HG02852 (cell line): ENCODE results near the gene ZNF524.

ENCODE experiments used
- ATAC-seq: cut with Tn5 transposase; IDR thresholded peaks from one replicate; pipeline ENCODE4 v1.9.1; 2021; ENCODE audit warnings: mild to moderate bottlenecking, moderate library complexity; ENCODE audit not compliant: unreplicated experiment

The ZNF524 gene

GRCh38 chr19:55652311-55653128 lies 52.4 kb downstream of the ZNF524 start:
- ATAC-seq: no peak
